ENCODE data around the gene DNAJC3.
"Not testable (repeated sequence)": the region's sequence is repeated elsewhere in the genome, so short reads cannot be mapped to it uniquely, and the experiment has no call there.

The DNAJC3 gene

GRCh38 chr13:95784161-95784899 is 107.4 kb downstream of the DNAJC3 start:
- DNase-seq: no peak

- no peak for DNase-seq
Measured at GRCh38 chr13:95784900-95785290, 108.0 kb downstream of the DNAJC3 start.

- no peak for DNase-seq
Measured at GRCh38 chr13:95787356-95788099, 110.6 kb downstream of the DNAJC3 start.

- no peak for DNase-seq
Measured at GRCh38 chr13:95788100-95788463, 111.1 kb downstream of the DNAJC3 start.

GRCh38 chr13:95789315-95789714 is 112.4 kb downstream of the DNAJC3 start:
- not testable (repeated sequence) for DNase-seq

GRCh38 chr13:95791084-95791722 is 114.3 kb downstream of the DNAJC3 start:
- DNase-seq: no peak

- DNase-seq: no peak
Measured at GRCh38 chr13:95793018-95793555, 116.1 kb downstream of the DNAJC3 start.

- no peak for DNase-seq
Measured at GRCh38 chr13:95793781-95794180, 116.8 kb downstream of the DNAJC3 start.

- no peak for DNase-seq
Measured at GRCh38 chr13:95797016-95797415, 120.1 kb downstream of the DNAJC3 start.

GRCh38 chr13:95800436-95800835 is 123.5 kb downstream of the DNAJC3 start:
- no peak for DNase-seq

- no peak for DNase-seq
Measured at GRCh38 chr13:95801825-95802224, 124.9 kb downstream of the DNAJC3 start.

- no peak for DNase-seq
Measured at GRCh38 chr13:95805921-95806320, 129.0 kb downstream of the DNAJC3 start.

- no peak for DNase-seq
Measured at GRCh38 chr13:95809429-95809828, 132.5 kb downstream of the DNAJC3 start.

- DNase-seq: no peak
Measured at GRCh38 chr13:95813139-95813538, 136.2 kb downstream of the DNAJC3 start.

GRCh38 chr13:95814495-95814894 is 137.6 kb downstream of the DNAJC3 start:
- no peak for DNase-seq

GRCh38 chr13:95822303-95822702 is 145.4 kb downstream of the DNAJC3 start:
- DNase-seq: no peak

GRCh38 chr13:95833126-95833525 is 156.2 kb downstream of the DNAJC3 start:
- no peak for DNase-seq

GRCh38 chr13:95833719-95834118 is 156.8 kb downstream of the DNAJC3 start:
- DNase-seq: no peak

GRCh38 chr13:95834134-95834765 is 157.3 kb downstream of the DNAJC3 start:
- DNase-seq: no peak

- DNase-seq: no peak
Measured at GRCh38 chr13:95841894-95842293, 165.0 kb downstream of the DNAJC3 start.

- DNase-seq: no peak
Measured at GRCh38 chr13:95842898-95843297, 166.0 kb downstream of the DNAJC3 start.

Measured in SIG-M5 (cell line).